Parathyroid adenoma (tissue), 2 donors: ENCODE data around the gene PIP4P1.

Source experiments
- H2AFZ ChIP-seq: fragments of 300-600 bp; sonication (generic); one replicate; pipeline ENCODE4 v1.7.0; 2017; ENCODE audit warnings: antibody characterized with exemption, mild to moderate bottlenecking
- H3K27ac ChIP-seq: fragments of 300-600 bp; sonication (generic); one replicate; pipeline ENCODE4 v1.7.0; 2017
- H3K27me3 ChIP-seq: fragments of 300-600 bp; sonication (generic); one replicate; pipeline ENCODE4 v1.7.0; 2017; ENCODE audit warnings: low read length; ENCODE audit not compliant: control insufficient read depth, insufficient read depth
- H3K36me3 ChIP-seq: fragments of 300-600 bp; sonication (generic); one replicate; pipeline ENCODE4 v1.7.0; 2017; ENCODE audit warnings: low read length; ENCODE audit not compliant: control insufficient read depth, insufficient read depth
- H3K4me1 ChIP-seq: fragments of 300-600 bp; sonication (generic); one replicate; pipeline ENCODE4 v1.7.0; 2017; ENCODE audit warnings: control low read depth
- H3K4me2 ChIP-seq: fragments of 300-600 bp; sonication (generic); one replicate; pipeline ENCODE4 v1.7.0; 2017; ENCODE audit warnings: low read length
- H3K4me3 ChIP-seq: fragments of 300-600 bp; sonication (generic); one replicate; pipeline ENCODE4 v1.7.0; 2017; ENCODE audit warnings: low read depth, low read length
- H3K79me2 ChIP-seq: fragments of 300-600 bp; sonication (generic); one replicate; pipeline ENCODE4 v1.7.0; 2017; ENCODE audit warnings: control low read depth
- H3K9ac ChIP-seq: fragments of 300-600 bp; sonication (generic); one replicate; pipeline ENCODE4 v1.7.0; 2017; ENCODE audit warnings: mild to moderate bottlenecking
- H3K9me3 ChIP-seq: fragments of 300-600 bp; sonication (generic); one replicate; pipeline ENCODE4 v1.7.0; 2017; ENCODE audit warnings: low read length; ENCODE audit not compliant: control insufficient read depth
- CTCF ChIP-seq: fragments of 300-600 bp; sonication (generic); IDR thresholded peaks from one replicate; pipeline ENCODE4 v1.7.0; 2017; ENCODE audit warnings: antibody characterized with exemption, mild to moderate bottlenecking
- donor health status: primary hyperparathyroidism.

PIP4P1 gene

DNA sequence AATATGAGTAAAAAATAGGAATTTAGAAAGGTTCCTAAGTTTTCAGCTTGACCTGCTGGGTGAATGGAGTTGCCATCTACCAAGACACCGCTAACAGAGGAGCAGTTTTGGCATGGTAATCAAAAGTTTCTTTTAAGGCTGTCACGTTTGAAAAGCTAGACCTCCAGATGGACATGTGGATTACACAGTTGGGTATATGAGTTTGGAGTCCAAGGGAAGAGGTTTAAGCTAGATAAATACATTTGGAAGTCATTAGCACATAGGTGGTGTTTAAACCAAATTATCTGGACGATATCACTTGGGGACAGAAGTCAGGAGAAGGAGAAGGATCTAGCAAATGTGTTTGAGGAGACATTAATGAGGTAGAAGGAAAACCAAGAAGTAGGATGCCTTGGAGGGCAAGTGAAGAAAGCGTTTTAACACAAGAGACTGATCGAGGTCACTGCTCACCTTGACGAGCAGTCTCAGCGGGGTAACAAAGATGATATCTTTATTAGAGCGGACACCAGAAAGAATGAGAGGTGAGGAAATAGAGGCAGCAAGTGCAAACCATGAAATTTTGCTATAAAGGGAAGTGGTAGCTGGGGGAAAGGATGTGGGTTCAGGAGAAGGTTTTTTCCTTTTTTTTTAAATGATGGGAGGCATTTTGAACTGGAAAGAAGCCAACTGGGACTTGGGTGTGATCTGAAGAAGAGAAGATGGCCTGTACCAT lies 25.6 kb upstream of the PIP4P1 start:
- H3K79me2 ChIP-seq = no peaks in the 10 kb centered on the region
- H3K36me3 ChIP-seq = no peaks in the 10 kb centered on the region
- no peak for TF ChIP-seq CTCF

GRCh38 chr14:20485900-20486299 lies 24.7 kb upstream of the PIP4P1 start:
- TF ChIP-seq CTCF = no peak
- Histone ChIP-seq H3K4me3 (no peak overlapping the region), H3K79me2 (no peaks in the 10 kb centered on the region), H3K4me1 (no peaks in the 10 kb centered on the region), H3K27me3 (no peaks in the 10 kb centered on the region), H3K9me3 (no peaks in the 10 kb centered on the region), H3K4me2 (no peak overlapping the region), H2AFZ (no peak overlapping the region), H3K9ac (no peak overlapping the region), H3K27ac (no peak overlapping the region), H3K36me3 (no peaks in the 10 kb centered on the region)

More for the DNA sequence above, 25.6 kb upstream of the PIP4P1 start:
- Histone ChIP-seq H3K4me2 (no peak overlapping the region), H3K9me3 (no peaks in the 10 kb centered on the region), H3K4me3 (no peak overlapping the region), H3K4me1 (no peaks in the 10 kb centered on the region), H3K27ac (no peak overlapping the region), H3K9ac (no peak overlapping the region), H3K27me3 (no peaks in the 10 kb centered on the region), H2AFZ (no peak overlapping the region)

GRCh38 chr14:20482382-20482781 lies 21.1 kb upstream of the PIP4P1 start:
- no peak overlapping the region for H3K27ac ChIP-seq
- no peaks in the 10 kb centered on the region for H3K36me3 ChIP-seq
- TF ChIP-seq CTCF = no peak
- H3K4me2 ChIP-seq = no peak overlapping the region
- H3K79me2 ChIP-seq = no peaks in the 10 kb centered on the region
- H3K9ac ChIP-seq = no peak overlapping the region
- H3K27me3 ChIP-seq = no peaks in the 10 kb centered on the region
- H3K4me1 ChIP-seq = peaks cover 3% of the 10 kb centered on the region
- H3K9me3 ChIP-seq = no peaks in the 10 kb centered on the region
- H3K4me3 ChIP-seq = no peak overlapping the region
- no peak overlapping the region for H2AFZ ChIP-seq

DNA sequence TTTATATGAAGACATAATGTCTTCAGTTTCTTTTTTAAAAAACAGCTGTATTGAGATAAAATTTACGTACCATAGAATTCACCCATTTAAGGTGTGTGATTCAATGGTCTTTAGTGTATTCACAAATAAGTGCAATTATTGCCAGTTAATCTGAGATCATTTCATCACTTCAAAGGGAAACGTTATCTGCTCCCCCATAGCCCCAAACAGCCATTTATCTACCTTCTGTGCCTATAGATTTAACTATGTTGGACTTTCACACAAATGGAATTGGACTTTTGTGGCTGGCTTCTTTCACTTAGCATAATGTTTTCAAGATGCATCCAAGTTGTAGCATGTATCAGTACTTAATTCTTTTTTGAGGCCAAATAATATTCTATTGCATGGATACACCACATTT lies 17.7 kb upstream of the PIP4P1 start:
- no peaks in the 10 kb centered on the region for H3K36me3 ChIP-seq
- H3K4me3 ChIP-seq = no peak overlapping the region
- H3K27me3 ChIP-seq = no peaks in the 10 kb centered on the region
- H3K4me1 ChIP-seq = peaks cover 3% of the 10 kb centered on the region
- no peak overlapping the region for H3K27ac ChIP-seq
- H3K4me2 ChIP-seq = no peak overlapping the region
- H3K9me3 ChIP-seq = no peaks in the 10 kb centered on the region
- no peaks in the 10 kb centered on the region for H3K79me2 ChIP-seq
- H3K9ac ChIP-seq = no peak overlapping the region
- no peak for TF ChIP-seq CTCF
- H2AFZ ChIP-seq = no peak overlapping the region
